Stimulated activated CD8-positive, alpha-beta memory T cell treated with anti-CD3 and anti-CD28 coated beads, Interleukin-2, amount 100 ng/mL, for 48 hours (primary cell): ENCODE data around the gene UBA6.
"Not testable (repeated sequence)": the region's sequence is repeated elsewhere in the genome, so short reads cannot be mapped to it uniquely, and the experiment has no call there.

Experiments used
- DNase-seq, 2 donors: peaks; one replicate each; pipeline ENCODE4 v3.0.0-alpha.2; 2020; ENCODE audit warnings: low read depth in 2 of 2

Gene UBA6

GRCh38 chr4:67713529-67714247 lies 12.7 kb upstream of the UBA6 start:
- no peak for DNase-seq

GRCh38 chr4:67712650-67713528 lies 11.9 kb upstream of the UBA6 start:
- no peak for DNase-seq

DNA sequence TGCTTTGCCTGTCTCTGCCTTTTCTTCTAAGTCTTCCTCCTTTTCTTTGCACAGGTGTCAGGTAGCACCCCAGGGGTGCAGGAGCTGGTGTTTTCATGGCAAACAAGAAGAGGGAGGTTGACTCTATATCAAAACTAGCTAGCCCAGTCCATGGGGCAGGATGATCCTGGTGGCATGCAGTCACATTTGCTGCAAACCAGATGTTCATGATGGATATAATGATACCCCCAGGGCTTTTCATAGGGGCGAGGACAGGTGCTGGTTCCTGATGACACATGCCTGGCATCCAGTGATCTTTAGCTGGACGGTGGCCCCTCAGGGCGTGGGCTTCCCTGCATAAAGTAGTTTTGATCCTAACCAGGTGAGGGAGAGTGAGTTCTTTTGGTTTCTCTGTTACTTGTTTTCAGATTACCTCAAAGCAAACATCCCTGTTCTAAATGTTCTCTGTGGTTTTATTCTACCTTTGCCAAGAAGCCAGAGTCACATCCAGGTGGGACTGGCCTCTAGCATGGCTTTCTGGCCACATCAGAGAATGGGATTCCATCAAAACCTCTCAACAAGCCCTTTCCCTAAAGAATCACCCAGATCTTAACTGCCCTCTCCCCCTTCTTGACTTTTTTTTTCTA lies 11.2 kb upstream of the UBA6 start:
- no peak for DNase-seq

DNA sequence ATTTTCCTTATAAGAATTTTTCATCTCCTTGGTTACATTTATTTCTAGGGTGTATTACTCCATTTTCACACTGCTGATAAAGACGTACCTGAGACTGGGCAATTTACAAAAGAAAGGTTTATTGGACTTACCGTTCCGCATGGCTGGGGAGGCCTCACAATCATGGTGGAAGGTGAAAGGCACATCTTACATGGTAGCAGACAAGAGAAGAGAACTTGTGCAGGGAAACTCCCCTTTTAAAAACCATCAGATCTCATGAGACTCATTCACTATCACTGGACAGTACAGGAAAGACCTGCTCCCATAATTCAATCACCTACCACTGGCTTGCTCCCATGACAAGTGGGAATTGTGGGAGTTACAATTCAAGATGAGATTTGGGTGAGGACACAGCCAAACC lies 5.7 kb upstream of the UBA6 start:
- DNase-seq, result not testable (repeated sequence)

- no peak for DNase-seq
These were observed 3.9 kb upstream of the UBA6 start for GRCh38 chr4:67704843-67705242.

DNA sequence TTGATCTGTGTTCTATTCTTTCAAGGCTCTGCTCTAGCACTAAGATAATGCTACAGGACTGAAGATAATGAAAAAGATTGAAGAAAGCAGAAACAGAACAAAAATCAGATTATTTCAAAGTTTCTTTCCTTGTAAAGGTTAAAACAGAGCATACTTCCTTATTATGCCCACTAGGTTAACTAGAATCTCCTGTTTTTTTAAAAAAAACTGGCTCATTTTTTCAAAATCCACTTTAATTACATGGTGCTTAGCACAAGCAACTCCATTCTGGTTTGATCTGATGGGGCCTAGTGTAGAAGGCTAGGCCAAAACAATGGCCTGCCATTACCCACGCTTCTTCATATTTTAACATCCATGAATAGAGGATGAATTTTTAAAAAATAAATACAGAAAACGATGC lies 1.2 kb upstream of the UBA6 start:
- DNase-seq, result no peak

- DNase-seq, result no peak
These were observed 529 bp upstream of the UBA6 start for GRCh38 chr4:67701517-67701850.

GRCh38 chr4:67700116-67700737 lies 728 bp downstream of the UBA6 start:
- DNase-seq, result no peak

GRCh38 chr4:67699603-67700002 lies 1.4 kb downstream of the UBA6 start:
- no peak for DNase-seq

DNA sequence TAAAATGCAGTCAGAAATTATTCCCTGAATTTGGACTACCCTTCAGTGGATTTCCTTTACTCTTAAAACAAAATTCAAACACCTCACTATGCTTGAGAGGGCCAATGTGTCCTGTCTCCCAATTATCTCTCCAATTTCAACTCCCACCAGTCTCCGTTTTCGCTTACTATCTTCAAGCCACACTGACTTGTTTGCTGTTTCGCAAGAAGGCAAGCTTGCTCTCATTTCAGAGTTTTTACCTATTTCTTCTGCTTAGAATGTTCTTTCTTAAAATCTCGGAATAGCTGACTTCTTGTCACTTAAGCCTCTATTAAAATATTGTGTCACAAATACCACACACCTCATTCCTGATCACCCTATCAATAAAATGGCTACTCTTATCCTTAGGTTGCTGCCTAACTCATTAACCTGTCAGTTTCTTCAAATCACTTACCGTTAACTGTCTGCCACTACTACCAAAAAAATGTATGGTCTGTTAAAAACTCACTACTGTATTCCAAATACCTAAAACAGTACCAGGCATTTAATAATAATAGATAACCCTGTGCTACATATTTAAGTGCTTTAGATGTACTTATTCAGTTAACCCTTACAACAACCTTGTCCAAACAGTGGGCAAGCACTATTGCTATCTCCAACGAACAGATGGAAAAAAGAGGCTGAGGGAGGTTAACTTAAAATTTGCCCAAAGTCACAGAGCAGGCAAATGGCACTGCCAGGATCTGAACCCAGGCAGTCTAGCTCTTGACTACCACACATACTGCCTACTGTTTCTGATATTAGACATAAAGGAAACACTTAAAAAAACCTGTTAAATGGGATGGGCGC lies 2.9 kb downstream of the UBA6 start:
- no peak for DNase-seq

GRCh38 chr4:67696061-67696460 lies 4.9 kb downstream of the UBA6 start:
- no peak for DNase-seq

GRCh38 chr4:67694662-67695061 lies 6.3 kb downstream of the UBA6 start:
- DNase-seq, result no peak

- DNase-seq, result no peak
These were observed 9.6 kb downstream of the UBA6 start for GRCh38 chr4:67691328-67691727.

GRCh38 chr4:67687636-67688035 lies 13.3 kb downstream of the UBA6 start:
- no peak for DNase-seq

DNA sequence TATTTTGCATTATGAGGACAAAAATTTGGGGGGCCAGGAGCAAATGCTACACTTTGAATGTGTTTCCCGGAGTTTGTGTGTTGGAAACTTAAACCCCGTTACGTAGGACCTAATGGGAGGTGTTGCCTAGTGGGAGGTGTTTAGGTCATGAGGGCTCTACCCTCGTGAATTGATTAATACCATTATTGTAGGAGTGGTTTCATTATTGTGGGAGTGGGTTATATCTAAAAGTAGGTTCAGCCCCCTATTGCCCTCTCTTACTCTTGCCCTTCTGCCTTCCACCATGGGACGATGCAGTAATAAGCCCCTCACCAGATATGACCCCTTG lies 15.5 kb downstream of the UBA6 start:
- DNase-seq, result no peak

DNA sequence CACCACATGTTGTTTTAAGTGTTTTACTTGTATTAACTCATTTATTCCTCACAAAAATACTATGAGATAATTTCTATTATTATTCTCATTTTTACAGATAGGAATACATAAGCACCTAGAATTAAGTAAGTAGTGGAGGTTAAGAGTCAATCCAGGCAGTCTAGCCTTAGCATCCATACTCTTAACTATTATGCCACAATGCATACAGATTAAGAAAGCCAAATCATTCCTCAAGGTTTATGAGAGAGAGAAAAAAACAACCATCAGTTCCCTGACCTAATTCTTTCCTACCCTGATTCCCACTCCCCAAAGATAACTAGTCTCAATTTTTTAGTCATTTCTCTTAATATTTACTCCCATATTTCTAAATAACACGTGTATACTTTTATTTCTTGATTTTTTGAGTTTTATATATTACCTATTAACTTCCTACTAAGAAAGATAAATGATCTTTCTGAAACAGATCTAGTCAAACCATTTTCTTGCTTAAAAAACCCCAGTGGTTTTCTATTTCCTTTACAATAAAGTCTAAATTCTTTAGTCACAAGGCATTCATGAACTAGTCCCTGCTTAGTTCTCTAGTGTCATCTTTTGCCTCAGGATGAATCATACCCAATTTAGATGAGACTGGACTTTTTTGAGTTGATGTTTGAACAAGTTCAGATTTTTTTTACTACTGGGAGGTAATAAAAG lies 16.0 kb downstream of the UBA6 start:
- no peak for DNase-seq

DNA sequence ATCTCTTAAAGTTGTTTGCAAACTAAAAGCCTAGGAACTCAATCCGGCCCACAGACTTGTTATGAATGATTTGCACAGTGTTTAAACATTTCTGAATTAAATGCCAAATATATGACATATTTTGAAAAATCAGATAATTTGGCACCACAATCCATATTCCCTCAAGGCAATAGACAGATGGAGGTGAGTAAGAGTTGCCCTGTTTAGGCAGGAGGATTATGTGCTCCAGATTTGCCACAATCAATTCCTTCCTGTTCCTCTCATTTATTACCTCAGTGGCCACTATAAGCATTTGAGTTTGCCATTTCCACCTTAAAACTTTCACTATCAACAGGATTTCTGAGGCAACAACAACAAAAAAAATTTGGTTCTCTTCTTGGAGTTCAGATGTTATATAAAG lies 18.7 kb downstream of the UBA6 start:
- no peak for DNase-seq

- DNase-seq, result no peak
These were observed 20.3 kb downstream of the UBA6 start for GRCh38 chr4:67680581-67681222.

DNA sequence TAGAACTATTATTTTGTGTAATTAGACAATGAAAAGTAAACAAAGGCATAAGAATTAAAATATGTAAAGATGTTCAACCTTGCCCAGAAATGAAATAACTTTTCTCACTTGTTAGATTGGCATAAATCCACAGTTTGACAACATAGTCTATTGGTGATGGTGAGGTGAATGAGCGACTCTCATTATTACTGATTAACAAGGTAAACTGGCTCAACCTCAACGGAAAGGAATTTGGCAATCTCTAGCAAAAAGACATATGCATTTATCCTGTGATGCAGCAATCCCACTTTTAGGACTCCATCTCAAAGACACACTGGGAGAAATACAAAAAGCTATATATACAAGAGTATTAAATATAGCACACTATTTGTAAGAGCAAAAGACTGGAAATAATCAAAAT lies 22.3 kb downstream of the UBA6 start:
- no peak for DNase-seq

DNA sequence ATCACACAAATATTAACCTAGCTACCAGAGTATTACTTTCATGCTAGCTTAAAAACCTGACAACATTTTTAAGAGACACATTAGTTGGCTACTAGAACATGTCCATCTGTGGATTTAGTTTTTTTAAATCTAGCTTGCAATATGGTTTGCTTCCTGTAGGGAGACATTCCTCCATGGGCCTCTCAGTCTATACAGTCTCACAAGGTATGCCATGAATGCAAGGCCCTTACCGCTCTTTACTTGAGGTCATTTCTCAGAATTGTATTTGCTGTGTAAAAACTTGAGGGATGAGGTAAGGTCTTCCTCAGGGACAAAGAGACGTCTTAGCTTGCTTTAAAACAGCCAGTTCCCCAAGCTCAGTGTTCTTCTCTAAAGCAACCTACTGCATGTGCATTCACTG lies 26.9 kb downstream of the UBA6 start:
- no peak for DNase-seq

DNA sequence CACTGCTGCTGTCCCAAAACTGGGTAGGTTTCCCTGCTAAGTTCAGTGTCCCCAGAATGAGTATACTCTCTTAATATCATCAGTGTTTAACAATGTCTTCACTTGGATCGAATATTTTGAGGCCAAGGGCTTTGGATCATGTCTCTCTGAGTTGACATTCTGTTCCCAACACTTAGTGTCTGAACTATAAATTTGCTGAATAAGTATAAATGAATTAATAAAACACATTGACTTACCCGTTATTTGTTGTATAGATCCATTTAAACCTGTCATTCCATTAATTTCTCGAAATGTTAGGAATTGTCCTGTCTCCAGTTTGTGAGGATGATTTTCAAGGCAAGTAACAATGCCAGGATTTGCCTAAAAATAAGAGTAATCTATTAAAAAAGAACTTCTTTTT lies 32.6 kb downstream of the UBA6 start:
- DNase-seq, result no peak
